Measurements from ENCODE around the gene PRCC.

PRCC gene

DNA sequence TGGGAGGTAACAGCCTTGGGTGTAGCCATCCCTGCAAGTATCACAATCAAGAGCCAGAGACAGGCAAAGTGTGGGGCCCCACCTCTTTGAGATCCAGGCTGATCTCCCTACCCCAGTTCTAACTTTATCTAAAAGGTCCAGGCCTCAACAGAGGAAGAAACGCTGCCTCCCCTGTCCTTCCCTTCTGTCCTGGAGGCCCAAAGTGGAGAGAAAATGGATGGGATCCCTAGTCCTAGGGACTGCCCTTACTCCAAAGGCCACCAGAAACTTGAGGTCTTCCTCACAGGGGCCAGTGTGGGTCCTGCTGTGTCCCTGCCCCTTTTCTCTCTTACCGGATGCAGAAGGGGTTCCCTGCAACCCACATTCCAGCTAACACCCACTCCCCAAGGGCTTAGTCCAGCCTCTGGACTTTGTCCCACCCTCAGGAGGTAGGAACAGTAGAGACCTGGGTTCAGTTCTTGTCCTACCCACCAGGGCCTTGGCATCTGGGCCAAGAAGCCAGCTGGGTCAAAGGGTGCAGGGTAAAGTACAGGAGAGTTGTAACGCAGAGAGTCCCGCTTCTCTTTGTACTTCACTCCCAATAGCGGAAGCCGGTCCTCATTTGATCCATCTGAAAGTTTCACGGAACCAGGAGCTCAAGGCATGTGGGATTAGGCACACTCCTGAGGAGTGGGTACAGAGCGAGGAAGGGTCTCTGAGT is 17.8 kb upstream of the PRCC start:
- no peak for TF ChIP-seq GATA3 (IDR thresholded peaks at IDR 0.05; ENCODE audit: low read depth, low read length)
- TF ChIP-seq GATA2 (IDR thresholded peaks at IDR 0.05; ENCODE audit: low read depth, low read length) = no peak

GRCh38 chr1:156750191-156750672 is 17.1 kb upstream of the PRCC start:
- TF ChIP-seq GATA2 (IDR thresholded peaks at IDR 0.05; ENCODE audit: low read depth, low read length) (no peak), GATA3 (IDR thresholded peaks at IDR 0.05; ENCODE audit: low read depth, low read length) (no peak)

- TF ChIP-seq GATA3 (IDR thresholded peaks at IDR 0.05; ENCODE audit: low read depth, low read length) (no peak), GATA2 (IDR thresholded peaks at IDR 0.05; ENCODE audit: low read depth, low read length) (no peak)
Measured at GRCh38 chr1:156750711-156751450, 16.5 kb upstream of the PRCC start.

GRCh38 chr1:156751451-156751756 is 15.9 kb upstream of the PRCC start, which contains the start of gene HDGF:
HDGF (minus strand) TSS chr1:156751675; CDS start chr1:156751429, 246 bp downstream.
- TF ChIP-seq GATA3 (IDR thresholded peaks at IDR 0.05; ENCODE audit: low read depth, low read length) = no peak
- no peak for TF ChIP-seq GATA2 (IDR thresholded peaks at IDR 0.05; ENCODE audit: low read depth, low read length)

GRCh38 chr1:156751757-156752481 is 15.4 kb upstream of the PRCC start:
- TF ChIP-seq GATA3 (IDR thresholded peaks at IDR 0.05; ENCODE audit: low read depth, low read length) = no peak

DNA sequence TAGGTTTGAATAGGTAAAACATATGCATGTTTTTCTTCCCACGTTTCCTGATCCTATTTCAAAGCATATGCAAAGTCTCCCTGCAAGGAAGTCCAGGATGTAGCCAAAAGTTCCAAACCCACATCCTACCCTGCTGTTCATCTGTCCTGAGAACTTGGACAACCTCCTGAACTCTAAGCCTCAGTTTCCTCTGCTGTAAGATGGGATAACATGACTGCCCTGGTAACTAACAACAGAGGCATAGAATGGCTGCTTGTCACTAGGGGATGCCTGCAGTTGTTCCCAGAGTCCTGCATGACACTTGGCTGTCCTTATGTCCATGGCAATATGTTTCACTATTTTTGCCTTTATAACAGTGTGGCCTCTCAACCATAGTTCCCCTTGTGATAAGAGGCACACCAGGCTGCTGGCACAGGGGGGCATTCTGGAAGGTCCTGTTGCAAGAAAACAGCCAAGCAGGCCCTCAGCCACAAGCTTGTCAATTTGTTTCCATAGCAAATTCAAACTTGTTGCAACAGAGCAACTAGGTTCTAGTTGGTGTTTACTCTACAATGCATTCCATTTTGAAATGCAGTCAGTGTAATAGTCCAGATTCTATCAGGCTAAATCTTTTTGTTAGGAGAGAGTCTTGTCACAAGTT is 14.4 kb upstream of the PRCC start:
- TF ChIP-seq GATA2 (IDR thresholded peaks at IDR 0.05; ENCODE audit: low read depth, low read length) (no peak), GATA3 (IDR thresholded peaks at IDR 0.05; ENCODE audit: low read depth, low read length) (no peak)

DNA sequence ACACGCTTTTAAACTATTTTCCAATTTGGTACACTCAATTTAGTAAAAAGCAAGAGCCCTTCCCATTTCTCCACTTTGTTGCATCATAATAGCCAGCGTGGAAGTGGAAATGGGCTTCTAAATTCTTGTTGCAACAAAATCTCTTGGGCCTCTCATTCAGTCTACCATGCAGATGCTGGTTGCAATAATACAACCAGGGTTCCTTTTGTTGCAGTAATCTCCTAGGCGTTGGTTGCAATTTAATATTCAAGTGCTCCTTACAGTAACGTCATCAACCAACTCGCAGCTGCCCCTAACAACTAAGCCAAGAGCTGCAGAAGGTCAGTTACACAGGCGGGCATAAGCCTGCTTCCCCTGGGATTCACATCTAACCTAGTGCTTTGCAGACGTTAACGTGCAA is 13.1 kb upstream of the PRCC start:
- no peak for TF ChIP-seq GATA2 (IDR thresholded peaks at IDR 0.05; ENCODE audit: low read depth, low read length)
- no peak for TF ChIP-seq GATA3 (IDR thresholded peaks at IDR 0.05; ENCODE audit: low read depth, low read length)

- TF ChIP-seq GATA2 (IDR thresholded peaks at IDR 0.05; ENCODE audit: low read depth, low read length) (no peak), GATA3 (IDR thresholded peaks at IDR 0.05; ENCODE audit: low read depth, low read length) (no peak)
Measured at GRCh38 chr1:156755527-156755950, 11.8 kb upstream of the PRCC start.

GRCh38 chr1:156756355-156756754 is 11.0 kb upstream of the PRCC start:
- TF ChIP-seq GATA2 (IDR thresholded peaks at IDR 0.05; ENCODE audit: low read depth, low read length) = no peak
- TF ChIP-seq GATA3 (IDR thresholded peaks at IDR 0.05; ENCODE audit: low read depth, low read length) = no peak

DNA sequence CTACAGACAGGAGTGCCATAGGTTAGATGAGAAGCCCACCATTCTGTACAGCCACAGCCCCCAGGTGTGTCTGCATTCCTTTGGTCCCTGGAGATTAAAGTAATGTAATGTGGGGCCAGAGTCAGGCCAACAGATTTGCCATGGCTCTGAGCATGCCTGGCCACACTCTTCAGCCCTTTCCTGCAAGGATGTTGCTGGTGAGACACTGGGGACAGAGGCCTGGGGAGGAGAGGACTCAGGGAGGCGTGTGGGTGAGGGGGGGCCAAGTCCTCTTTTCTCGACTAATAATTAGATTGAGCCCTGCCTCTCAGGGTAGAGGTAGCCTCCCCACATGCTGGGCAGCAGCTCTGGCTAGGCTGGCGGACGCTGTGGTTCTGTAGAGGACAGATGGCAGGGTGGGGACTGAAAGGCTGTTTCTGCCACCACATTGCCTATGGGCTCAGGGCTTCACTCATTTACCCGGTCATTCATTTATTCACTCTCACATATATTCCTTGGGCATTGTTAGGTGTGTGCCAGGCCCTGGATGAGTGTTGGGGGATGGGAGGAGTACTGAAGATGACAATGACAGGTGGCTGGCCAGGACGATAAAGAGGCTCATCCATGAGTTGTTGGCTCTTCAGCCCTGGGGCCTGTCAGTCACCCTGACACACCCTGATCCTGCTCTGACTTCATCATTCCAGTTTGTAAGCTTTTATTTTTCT is 7.1 kb upstream of the PRCC start:
- TF ChIP-seq GATA3 (IDR thresholded peaks at IDR 0.05; ENCODE audit: low read depth, low read length) (no peak), GATA2 (IDR thresholded peaks at IDR 0.05; ENCODE audit: low read depth, low read length) (no peak)

DNA sequence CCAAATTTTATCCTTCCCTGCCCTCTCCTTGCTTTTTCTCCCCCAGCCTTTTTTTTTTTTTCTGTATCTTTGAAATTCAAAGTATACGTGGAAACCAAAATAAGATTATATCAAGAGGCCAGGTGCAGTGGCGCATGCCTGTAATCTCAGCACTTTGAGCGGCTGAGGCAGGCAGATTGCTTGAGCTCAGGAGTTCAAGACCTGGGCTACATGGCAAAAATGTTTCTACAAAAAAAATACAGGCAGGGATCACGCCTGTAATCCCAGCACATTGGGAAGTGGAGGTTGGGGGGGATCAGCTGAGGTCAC is 6.6 kb upstream of the PRCC start:
- TF ChIP-seq GATA3 (IDR thresholded peaks at IDR 0.05; ENCODE audit: low read depth, low read length) (no peak), GATA2 (IDR thresholded peaks at IDR 0.05; ENCODE audit: low read depth, low read length) (no peak)

GRCh38 chr1:156765666-156766065 is 1.7 kb upstream of the PRCC start:
- TF ChIP-seq GATA3 (IDR thresholded peaks at IDR 0.05; ENCODE audit: low read depth, low read length) = no peak
- TF ChIP-seq GATA2 (IDR thresholded peaks at IDR 0.05; ENCODE audit: low read depth, low read length) = no peak

DNA sequence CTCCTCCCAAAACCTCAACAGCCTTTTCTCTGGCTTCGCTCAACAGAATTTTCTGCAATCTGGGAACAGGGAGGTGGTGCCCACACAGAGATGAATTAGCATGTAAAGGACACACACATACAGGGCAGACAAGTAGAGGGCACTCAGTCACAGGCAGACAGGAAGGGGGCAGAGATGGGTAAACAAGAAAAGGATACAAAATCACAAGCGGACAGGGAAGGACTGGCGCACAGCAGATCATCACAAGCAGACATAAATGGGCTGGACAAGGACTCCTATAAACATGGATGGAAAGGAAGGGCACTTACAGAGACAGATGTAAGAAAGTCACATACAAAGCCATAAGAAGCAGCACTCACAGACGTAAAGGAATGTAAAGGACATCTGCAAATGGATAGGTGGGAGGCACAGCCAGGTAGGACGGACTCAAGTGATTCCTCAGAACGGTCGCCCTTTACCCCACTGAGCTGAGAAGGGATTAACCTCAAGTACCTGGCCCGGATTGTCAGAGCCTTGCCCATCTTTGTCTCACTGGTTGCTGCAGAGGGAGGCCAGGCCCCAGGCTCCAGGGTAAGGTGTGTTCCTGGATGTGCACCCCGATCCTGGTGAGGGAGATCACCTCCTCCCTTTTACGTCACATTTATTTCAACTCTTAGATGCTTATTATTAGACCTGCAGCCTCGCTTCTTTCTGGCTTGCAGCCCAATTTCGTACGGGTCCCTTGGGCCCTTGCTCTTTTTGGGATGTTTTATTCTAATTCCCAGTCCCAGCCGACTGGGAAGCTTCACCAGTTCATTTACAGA is 836 bp upstream of the PRCC start:
- TF ChIP-seq GATA3 (IDR thresholded peaks at IDR 0.05; ENCODE audit: low read depth, low read length) (no peak), GATA2 (IDR thresholded peaks at IDR 0.05; ENCODE audit: low read depth, low read length) (no peak)
